LNCAP (cell line): ENCODE measurements around the gene ZGRF1.
A peak's percentile ranks its signal among the peaks of the same experiment; 100 is the strongest.

Experiments used
- CTCF ChIP-seq: fragments of 450-650 bp; IDR thresholded peaks from 2 replicates; pipeline ENCODE4 v1.5.1; 2017; ENCODE audit warnings: mild to moderate bottlenecking

The ZGRF1 gene

GRCh38 chr4:112604589-112604988 is 32.1 kb downstream of the ZGRF1 start:
- peak; percentile 51; the same call in 1 of the 2 replicates for TF ChIP-seq CTCF

- TF ChIP-seq CTCF = no peak
Measured at GRCh38 chr4:112594993-112595392, 41.7 kb downstream of the ZGRF1 start.

GRCh38 chr4:112593438-112594133 is 43.1 kb downstream of the ZGRF1 start:
- TF ChIP-seq CTCF = no peak

GRCh38 chr4:112592717-112593116 is 44.0 kb downstream of the ZGRF1 start:
- TF ChIP-seq CTCF = no peak

- no peak for TF ChIP-seq CTCF
Measured at GRCh38 chr4:112591593-112591992, 45.1 kb downstream of the ZGRF1 start.

GRCh38 chr4:112589206-112589605 is 47.5 kb downstream of the ZGRF1 start:
- TF ChIP-seq CTCF = no peak

GRCh38 chr4:112585977-112586736 is 50.6 kb downstream of the ZGRF1 start:
- no peak for TF ChIP-seq CTCF
